ENCODE measurements around the gene ACER3.

- TF ChIP-seq CTCF (IDR thresholded peaks at IDR 0.05) (no peak), POLR2A (IDR thresholded peaks at IDR 0.05) (no peak)
Measured at GRCh38 chr11:76834151-76834550, 26.6 kb upstream of the ACER3 start.

Data from thyroid gland (tissue), 4 donors.